Activated CD4-positive, alpha-beta T cell treated with anti-CD3 and anti-CD28 coated beads, Interleukin-2, amount 50 U/mL, for 24 hours (primary cell): ENCODE measurements around the gene SOCS6.
"Not testable (repeated sequence)": the region's sequence is repeated elsewhere in the genome, so short reads cannot be mapped to it uniquely, and the experiment has no call there.

Source experiments
- DNase-seq, 2 donors: peaks; one replicate each; pipeline ENCODE4 v3.0.0-alpha.2; 2020; ENCODE audit warnings: low read depth in 1 of 2, low spot score in 1 of 2

The SOCS6 gene

DNA sequence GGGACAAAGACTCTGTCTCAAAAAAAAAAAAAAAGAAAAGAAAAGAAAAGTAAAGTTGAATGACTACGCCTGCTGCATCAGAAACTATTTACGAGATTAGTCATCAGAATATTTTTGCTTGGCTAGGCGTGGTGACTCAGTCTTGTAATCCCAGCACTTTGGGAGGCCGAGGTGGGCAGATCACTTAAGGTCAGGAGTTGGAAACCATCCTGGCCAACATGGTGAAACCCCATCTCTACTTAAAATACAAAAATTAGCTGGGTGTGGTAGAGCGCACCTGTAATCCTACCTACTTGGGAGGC is 69.2 kb downstream of the SOCS6 start:
- not testable (repeated sequence) for DNase-seq

DNA sequence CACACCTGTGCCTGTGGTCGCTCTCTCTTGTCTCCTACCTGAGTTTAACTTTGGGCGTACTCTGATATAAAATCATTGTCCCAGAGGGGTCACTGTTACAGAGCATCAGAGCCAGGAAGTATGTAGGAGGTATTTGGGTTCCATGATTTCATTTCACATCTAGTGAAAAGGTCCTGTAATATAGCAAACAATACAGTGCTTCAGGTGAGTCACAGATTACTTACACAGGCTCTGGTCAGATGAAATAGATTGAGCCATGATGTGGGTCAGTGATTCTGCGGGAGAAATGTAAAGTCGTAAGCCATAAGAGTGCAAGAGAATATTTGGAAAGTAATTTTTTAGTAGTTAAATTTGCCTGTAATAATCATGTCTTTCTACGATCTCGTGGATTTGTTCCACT is 70.2 kb downstream of the SOCS6 start:
- DNase-seq = no peak

DNA sequence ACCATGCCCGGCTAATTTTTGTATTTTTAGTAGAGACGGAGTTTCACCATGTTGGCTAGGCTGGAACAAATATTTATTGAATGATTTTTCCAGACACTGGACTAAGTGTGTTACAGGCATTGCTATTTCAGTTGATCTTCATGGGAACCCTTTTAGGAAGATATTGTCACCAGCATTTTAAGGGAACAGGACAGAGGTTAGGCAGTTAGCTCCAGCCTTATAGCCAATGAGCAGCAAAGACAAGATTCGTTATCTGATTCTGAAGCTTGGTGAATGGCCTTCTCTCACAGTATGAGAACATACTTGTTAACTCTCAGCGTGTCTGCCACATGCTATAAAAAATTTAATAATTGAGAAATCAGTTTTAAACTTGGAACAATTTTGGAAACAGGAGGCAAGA is 73.4 kb downstream of the SOCS6 start:
- no peak for DNase-seq

DNA sequence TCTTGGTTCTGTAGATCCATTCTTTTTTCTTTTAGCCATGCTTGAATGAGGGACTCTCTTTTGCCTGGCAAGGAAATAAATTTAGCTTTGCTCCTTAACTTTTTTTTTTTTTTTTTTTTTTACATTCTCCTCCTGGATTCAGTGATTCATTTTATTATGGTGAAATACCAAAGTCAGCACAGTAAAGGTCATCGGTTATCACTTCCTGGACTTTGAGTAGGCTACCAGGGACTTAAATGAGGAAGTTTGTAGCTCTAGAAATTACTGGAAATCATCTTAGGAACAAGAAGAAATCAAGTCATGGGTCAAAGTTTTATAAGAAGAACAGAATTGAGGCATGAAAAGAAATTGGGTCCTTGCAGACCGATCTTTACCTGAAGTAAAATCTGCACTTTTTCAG is 75.0 kb downstream of the SOCS6 start:
- no peak for DNase-seq

DNA sequence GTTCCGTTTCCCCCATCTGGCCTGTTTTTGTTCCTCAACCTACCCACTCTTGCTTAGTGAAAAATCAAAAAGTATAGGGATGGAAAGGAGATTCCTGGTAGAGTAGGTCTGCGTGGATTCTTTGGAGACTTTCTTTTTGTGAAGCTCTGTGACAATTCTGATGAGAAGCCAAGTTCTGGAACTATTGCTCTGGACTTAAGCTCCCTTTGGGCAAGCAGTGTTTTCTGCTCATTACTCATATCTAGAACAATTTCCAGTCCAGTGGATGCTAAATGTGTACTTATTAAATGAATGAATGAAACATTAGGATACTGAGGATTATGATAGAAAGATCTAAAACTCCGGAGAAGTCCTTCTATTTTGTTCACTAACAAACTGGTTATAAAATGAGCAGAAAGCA is 76.5 kb downstream of the SOCS6 start:
- no peak for DNase-seq

DNA sequence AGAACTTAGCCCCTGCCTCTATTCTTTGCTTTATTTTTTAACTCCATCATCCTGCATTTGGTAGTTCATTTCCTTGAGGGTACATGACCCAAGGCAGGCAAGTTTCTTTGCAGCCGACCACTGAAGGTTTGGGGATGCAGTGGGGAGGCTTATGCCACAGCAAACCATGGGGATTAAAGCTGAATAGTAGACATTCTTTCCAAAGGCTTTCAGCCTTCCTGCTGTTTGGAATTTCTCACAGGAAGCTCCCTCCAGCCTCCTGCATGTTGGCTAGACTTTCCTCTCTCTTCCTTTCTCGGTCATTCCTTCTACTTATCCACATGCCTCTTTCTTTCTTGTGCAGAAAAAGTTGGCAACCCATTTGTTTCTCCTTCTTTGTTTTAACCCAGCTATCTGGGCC is 77.3 kb downstream of the SOCS6 start:
- no peak for DNase-seq

DNA sequence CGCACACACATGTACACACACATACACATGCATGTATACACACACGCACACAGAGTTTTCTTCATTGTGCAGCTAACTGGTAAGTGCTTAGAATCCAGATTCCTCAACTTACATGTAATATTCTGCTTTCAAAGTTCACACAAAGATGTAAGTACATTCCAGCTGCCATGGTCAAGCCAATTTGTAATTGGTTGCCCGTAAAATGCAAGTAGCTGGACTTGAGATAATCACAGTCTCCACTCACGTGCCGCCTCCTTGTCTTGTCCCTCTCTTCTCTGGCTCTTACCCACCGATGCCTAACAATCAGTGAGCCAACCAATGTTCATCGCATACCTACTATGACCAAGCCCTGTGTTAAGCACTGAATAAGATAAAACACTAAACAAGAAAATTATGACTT is 77.8 kb downstream of the SOCS6 start:
- no peak for DNase-seq

DNA sequence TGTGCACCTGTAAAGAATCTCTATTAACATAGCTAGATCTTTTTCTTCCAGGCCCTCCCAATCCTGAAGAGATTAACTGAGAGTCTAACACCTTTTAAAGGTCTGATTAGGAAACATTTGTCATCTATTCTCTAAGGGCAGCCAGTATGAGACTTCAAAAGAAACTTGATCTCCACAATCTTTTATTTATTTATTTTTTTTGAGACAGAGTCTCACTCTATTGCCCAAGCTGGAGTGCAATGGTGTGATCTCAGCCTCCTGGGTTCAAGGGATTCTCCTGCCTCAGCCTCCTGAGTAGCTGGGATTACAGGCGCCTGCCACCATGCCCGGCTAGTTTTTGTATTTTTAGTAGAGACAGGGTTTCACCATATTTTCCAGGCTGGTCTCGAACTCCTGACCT is 78.5 kb downstream of the SOCS6 start:
- not testable (repeated sequence) for DNase-seq

DNA sequence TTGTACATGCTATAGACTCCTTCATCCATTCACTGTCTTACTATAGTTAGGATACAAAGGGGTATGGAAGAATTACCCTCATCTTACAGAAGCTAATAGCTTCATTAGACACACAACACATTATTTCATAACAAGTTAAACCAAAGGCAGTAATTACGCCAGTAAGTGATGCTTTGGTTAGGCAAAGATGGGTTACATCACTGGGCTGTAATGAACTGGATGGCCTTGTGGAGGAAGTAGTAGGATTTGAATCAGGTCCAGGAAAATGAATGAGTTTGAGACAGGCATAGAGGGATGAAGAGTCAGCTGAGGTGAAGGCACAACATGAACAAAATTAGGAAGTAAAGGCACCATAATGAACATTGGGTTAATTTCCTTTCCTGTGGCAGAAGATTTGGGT is 80.1 kb downstream of the SOCS6 start:
- no peak for DNase-seq

DNA sequence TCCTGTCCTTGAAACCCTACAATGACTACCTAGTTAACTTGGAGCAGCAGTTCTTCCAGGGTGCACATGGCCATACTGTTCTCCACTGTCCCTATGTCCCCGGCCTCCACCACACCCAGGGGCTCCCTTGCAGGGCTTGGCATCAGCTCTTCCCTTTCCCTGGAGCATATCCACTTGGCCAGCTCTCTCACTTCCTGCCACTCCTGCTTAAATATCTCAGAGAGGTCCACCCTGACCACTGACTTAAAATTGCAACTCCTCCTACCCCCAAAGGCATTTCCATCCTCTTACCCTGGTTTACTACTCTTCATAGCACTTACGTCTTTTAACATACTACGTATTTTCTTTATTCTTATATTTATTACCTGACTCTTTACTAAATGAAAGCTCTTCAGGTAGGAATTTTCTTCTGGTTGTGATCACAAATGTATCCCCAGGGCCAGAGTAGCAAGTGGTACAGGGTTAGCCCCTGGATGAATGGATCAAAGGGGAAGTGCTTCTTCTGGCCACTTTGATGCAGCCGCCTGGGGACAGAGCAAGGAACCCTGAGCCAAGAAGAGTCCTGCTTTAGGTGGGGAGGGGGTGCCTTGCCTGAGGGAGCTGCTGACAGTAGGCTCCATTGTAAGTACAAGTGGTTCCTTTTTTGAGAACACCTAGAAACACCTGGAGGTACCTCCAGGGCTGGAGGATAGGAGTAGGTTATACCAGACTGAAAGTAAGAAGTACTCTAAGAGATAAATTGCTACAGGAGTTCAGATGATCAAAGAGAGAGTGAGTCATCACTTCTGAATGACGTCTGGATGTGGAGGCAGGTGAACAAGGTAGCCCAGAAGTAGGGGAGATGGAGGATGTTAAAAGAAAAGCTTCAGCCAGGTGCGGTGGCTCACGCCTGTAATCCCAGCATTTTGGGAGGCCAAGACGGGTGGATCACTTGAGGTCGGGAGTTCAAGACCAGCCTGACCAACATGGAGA is 82.2 kb downstream of the SOCS6 start:
- no peak for DNase-seq

DNA sequence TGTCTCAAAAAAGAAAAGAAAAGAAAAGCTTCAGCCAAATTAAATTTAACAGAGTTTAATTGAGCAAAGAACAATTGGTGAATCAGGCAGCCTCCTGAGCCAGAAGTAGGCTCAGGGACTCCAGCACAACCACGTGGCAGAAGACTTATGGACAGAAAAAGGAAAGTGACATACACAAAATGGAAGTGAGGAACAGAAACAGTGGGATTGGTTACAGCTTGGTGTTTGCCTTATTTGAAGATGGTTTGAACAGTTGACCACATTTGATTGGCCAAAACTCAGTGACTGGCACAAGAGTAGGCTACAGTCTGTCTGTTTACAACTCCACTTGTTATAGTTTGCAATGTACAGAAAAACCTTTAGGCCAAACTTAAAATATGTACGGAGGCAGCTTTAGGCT is 83.1 kb downstream of the SOCS6 start:
- no peak for DNase-seq

DNA sequence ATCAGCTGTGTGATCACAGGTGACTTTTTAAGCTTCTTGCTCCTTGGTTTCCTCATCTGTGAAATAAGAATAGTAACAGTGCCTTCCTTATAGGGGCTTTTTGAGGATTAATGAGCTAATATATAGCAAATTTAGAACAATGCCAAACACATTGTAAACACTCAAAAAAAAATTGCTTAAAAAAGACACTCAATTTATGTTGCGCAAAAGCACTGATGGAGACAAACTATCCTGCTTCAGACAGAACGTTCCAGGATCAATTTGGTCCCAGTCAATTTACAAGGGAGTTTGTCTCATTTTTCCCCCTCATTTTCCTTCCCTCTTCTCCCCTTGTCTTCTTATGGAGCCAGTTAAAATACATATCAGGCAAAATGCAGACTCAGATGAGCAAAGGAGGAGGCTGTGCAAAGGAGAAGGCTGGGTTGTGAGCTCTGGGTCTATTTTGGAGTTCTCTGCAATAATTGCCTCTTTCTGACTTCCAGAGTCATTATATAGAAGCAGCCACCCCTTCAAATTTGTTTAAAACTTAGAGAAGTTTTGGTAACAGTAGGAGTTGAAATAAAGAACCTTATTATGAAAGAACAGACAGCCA is 83.7 kb downstream of the SOCS6 start:
- DNase-seq = no peak

DNA sequence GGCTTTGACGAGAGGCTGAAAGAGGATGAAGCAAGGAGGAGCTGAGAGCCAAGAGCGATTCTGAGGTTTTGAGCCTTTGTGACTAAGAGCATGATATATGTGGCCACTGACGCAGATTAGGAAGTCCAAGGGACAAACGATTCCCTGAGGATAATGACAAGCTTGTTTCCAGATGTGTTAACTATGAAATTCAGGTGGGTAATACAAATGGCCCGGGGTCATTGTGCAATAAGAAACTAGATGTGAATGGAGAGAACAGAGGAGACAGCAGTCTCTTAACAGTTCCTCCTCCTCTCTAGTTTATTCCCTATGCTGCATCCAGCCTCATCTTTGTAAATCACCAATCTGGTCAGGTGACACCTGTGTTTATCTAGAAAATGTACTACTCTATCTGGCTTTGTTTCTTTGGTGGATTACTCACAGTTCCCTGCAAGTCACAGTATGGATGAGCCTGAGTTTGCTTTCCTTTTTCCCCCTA is 84.2 kb downstream of the SOCS6 start:
- no peak for DNase-seq

DNA sequence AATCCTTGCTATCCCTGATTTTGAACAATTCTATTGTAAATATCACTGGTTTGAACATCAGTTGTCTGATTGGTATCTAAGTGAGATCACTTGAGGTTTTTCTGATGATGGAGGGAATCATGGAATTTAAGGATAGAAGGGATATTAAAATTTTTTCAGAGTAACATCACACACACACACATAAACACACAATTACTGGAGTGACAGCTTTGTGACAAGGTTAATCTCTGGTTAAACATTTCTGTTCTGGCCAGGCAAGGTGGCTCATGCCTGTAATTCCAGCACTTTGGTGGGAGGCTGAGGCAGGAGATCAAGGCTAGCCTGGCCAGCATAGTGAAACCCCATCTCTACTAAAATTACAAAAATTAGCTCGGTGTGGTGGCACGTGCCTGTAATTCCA is 85.3 kb downstream of the SOCS6 start:
- no peak for DNase-seq

DNA sequence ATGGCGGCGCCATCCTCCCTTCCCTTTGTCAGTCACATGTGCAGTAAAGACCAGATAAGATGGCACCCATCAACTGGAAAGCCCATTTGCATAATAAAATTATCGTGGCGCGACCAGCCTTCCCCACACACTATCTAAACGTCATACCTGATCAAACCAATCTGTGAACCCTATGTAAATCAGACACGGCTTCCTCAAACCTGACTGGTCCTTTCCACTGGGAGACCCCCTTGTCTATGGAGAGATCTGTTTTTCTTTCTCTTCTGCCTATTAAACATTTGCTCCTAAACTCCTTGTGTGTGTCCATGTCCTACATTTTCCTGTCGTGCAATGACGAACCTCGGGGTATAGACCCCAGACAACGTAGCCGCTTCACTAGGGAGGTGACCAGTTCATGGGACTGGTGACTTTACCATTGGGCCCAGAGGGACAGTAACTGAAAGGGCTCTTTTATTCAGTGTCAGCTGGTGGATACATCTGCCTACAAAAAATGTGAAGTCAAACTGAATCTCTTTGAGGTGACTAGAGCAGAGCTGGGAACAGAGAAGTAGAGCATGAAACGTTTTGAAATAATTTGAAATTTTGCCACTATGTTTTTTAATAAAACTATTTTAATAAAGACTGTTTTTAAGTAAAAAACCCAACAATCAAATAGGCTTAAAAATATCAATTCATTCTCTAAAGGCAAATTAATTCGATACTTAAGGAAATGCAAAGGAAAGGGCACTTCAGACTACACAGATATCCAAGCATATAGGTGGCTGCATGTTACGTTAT is 87.5 kb downstream of the SOCS6 start:
- no peak for DNase-seq

DNA sequence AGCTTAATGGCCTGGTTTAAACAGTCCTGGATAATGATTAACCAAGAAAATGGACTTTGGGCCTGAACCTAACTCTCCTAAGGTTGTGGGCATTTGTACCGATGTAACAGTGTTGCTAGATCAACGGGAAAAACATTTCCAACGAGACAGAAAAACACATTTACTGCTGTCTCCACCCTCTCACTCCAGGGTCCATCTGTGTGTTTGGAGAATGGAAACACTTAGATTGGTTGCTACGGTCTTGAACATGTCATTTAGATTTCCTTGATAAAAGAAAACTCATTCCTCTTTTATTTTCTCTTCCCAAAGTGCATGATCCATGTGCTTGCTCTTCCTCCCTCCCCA is 88.0 kb downstream of the SOCS6 start:
- DNase-seq = no peak

DNA sequence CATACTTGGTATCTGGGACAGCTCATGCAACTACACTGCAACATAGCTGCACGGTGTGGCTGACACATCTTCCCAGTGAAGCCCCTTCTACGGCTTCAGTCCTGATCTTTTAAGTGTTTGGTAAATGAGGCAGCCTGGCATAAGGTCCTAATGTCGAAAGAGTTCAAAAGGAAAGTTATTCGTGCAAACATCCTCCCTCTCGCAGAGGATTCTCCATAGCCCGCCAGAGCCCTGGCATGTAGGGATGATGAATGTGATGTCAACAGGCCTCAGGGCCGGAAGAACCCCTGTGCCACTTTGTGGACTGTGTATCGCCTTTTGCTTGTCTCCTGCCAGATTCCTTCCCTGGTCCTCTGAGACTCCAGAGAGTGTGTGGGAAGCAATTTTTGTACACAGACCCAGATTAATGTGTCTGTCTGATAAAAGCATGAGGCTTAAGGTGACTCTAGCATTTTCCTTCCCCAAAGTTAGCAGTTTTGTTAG is 88.5 kb downstream of the SOCS6 start:
- DNase-seq = no peak

DNA sequence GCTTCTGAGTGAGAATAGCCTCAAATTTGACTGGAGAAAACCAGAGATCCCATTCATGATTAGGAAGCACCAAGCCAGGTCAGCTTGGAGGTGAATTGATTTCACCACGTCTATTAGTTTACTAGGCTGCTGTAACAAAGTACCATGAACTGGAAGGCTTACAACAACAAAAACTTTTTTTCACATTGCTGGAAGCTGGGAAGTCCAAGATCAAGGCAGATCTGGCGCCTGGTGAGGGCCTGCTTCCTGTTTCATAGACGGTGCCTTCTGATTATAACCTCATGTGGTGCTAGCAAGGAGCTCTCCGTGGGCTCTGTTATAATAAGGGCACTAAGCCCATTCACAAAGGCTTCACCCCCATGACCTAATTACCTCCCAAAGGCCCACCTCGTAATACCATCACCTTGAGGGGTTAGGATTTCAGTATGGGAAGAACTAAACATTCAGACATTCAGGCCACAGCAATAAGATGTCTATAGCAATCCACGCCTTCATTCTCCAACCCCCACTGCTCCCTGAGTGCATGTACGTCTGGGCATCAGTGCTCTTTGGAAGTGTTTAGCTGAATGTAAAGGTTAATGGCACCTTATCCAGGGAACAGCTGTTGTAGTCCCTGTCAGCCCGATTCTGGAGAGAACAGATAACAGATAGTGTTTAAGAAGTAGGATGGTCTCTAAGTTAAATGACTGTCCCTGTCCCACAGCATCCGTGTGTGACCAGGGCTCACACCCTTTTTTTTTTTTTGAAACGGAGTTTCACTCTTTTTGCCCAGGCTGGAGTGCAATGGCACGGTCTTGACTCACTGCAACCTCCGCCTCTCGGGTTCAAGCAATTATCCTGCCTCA is 89.2 kb downstream of the SOCS6 start:
- DNase-seq = no peak
